Hematopoietic multipotent progenitor cell treated with erythropoietin and hydrocortisone succinate and interleukin-3 and kit ligand, for 17 days (in vitro differentiated cells): Measurements from ENCODE around the gene SORBS2.

ENCODE experiments used
- DNase-seq: peaks from one replicate; pipeline ENCODE4 v3.0.0-alpha.2; 2015; ENCODE audit warnings: low spot score

Gene SORBS2

GRCh38 chr4:185590982-185591381 lies 221.0 kb downstream of the SORBS2 start:
- no peak for DNase-seq

GRCh38 chr4:185589067-185589836 lies 222.7 kb downstream of the SORBS2 start:
- DNase-seq: no peak

GRCh38 chr4:185587427-185588161 lies 224.4 kb downstream of the SORBS2 start:
- DNase-seq: no peak

DNA sequence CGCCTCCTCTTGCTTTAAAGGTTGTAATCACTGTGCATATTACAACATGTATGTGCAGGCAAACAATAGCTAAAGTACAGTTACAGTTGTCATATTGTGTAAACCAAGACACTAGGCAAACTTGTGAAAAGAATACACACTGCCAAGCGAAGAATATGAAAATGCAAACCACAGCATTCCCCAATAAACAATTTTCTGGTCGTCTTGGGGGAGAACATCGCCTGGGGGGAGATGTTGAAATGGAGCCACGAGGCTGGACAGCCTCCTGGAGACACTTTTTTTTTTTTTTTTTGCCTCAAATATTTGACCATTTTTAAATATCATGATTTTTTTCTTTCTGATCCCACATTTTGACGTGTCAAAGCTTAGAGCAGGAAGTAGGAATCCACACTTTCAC lies 225.0 kb downstream of the SORBS2 start:
- no peak for DNase-seq

- DNase-seq: no peak
Observed at GRCh38 chr4:185585211-185585610, 226.8 kb downstream of the SORBS2 start.

DNA sequence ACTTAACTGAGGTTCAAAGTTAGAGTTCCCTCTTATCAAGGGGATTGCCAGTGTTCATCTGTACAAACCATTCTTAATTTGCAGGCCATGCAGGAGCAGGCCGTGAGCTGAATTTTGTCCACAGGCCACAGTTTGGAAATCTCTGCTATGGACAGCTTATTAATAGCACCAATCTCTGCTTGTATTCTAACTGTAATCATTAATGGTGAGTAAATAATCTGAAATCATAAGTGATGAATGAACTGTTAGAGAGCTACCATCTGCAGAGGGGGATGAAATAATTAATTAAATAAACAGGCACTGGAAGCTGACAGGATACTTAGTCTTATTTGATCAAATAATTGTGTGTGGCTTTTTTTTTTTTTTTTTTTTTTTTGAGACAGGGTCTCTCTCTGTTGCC lies 228.2 kb downstream of the SORBS2 start:
- no peak for DNase-seq

GRCh38 chr4:185582651-185583400 lies 229.2 kb downstream of the SORBS2 start:
- DNase-seq: no peak

DNA sequence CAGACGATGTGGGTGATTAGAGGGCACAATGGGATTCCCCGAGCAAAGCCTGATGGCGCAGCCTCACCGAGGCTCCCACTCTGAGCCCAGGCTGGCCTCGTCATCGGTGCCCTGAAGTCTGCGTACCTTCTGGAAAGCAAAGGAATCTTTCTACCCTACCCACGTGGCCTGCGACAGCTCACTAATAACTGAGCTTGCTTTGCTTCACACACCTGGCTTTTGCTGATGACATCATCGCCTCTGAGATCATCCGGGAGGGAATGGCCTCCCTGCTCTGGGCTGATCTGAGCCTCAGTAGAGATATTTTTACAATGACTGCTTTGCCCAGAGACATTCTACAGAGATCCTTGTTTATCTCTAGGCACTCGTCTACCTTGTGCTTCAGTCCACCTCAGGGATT lies 231.3 kb downstream of the SORBS2 start:
- no peak for DNase-seq

DNA sequence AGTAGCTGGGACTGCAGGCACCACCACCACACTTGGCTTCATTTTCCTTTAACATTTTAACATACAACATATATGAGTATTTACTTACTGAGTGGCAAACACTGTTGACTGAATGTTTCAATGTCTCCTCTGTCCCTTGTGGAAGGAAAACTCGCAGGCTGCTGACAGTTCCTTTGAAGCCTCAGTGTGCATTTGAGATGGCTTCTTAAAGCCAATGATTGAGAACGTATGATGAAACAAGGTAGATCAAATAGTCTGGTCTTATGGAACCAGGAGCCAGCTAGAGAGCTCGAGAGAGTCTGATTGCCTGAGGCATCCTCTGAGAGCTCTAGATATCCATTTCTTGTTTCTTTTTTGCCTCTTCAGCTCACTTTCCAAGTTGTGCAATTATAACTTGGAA lies 233.7 kb downstream of the SORBS2 start:
- DNase-seq: no peak

DNA sequence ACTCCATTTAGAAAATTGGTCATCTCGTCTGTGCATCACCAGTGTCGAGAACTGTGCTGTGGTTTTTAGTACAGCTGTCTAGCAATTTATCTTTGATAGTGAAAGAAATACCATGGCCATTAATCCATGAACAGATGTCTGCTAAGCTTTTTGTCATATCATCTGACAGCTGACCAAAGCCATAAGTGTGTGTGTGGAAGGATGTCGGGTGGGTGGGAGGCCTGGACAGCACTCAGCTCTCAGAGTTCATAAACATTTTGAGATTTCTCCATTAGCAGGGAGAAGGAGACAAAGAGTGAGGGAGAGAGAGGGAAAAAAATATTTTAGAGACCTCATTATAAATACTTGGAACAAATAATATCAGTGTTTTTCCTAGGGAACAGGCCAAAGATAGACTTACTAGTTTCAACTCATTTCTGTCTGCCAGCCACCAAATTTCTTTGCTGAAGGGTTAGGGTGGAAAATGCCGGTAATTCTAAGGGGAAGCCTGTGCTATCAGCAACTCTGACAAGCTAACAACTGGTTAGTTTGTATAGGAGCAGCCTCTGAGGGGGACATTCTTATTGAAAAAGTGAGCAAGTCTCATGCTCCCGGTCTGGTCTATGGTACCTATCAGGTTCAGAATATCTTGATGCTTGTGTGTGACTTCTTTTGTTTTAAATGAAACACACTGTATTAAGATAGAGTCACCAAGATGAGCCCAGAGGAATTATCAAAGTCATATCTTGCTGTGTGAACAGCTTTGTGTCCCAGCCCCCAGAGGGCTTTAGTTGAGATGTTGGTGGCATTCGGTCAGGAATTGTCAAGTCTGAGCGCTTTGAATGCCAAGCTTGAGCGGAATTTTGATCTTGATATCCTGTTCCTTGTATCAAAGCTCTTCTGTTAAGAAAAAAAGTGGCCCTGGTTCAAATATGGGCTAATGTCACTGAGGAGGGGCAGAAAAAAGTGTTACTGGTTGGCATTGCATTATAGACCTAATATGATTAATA lies 234.7 kb downstream of the SORBS2 start:
- no peak for DNase-seq

DNA sequence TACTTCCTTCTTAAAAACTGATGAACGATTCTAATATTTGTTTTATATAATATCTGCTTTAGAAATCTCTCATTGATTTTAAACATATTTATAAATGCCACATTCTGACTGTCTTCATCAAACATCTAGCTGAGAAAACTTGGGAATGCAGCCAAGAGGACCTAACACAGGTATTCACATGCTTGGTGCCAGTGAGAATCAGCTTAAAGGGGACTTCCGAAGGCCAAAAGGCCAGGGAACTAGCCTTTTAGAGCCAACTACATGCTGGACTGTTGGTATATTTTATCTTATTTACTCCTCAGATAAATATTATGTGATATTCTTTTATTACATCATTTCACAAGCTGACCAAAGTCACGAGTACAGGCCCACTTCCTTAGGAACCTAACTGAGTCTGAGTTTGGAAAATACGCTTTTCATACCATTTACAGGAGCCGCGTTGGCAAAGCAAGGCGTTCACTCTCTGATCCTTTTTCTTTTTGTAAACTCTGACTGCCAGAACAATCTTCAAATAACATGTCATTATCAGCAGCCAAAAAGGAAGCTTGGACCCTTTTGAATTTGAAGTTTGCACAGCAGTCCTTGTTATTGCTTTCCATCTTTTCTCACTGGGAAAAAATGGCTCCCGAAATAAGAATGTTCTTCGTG lies 235.6 kb downstream of the SORBS2 start:
- DNase-seq: no peak

GRCh38 chr4:185573651-185574199 lies 238.3 kb downstream of the SORBS2 start:
- no peak for DNase-seq

- no peak for DNase-seq
Observed at GRCh38 chr4:185570727-185571126, 241.3 kb downstream of the SORBS2 start.

GRCh38 chr4:185567381-185568376 lies 244.3 kb downstream of the SORBS2 start:
- DNase-seq: no peak

GRCh38 chr4:185566972-185567371 lies 245.0 kb downstream of the SORBS2 start:
- DNase-seq: no peak

DNA sequence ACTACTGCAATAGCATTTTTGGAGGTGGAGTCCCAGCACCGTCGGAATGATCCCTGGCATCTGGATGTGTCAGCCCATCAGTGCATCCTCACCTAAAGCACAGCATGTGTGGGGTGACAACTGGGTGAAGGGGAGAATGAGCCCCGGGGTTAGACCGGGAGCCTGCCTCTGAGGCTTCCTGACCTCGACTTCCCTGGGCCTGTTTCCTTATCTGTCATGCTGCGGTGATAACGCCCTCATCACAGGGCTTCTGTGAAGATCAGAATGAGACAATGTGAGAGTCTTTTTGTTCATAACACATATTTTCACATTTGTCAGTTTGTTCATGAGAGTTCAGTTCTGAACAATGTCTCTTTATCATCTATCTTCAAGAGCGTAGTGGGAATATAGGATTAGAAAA lies 245.6 kb downstream of the SORBS2 start:
- DNase-seq: no peak

GRCh38 chr4:185565696-185566095 lies 246.3 kb downstream of the SORBS2 start:
- no peak for DNase-seq

- no peak for DNase-seq
Observed at GRCh38 chr4:185564349-185564748, 247.6 kb downstream of the SORBS2 start.

DNA sequence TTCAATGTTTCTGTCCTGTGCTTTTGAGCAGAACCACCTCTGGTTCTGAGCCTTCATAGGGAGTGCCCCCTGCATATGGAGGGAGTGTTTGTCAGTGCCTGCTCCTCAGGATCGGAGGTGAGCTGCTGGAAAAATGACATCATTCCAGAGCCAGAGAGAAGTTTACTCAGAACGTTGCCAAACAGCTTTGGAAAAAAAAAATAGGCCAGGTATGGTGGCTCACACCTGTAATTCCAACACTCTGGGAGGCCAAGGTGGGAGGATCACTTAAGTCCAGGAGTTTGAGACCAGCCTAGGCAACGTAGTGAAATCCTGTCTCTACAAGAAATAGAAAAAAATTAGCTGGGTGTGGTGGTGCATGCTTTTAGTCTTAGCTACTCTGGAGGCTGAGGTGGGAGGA lies 249.5 kb downstream of the SORBS2 start:
- DNase-seq: no peak

GRCh38 chr4:185560316-185560715 lies 251.7 kb downstream of the SORBS2 start:
- no peak for DNase-seq
